ENCODE measurements around the gene DNM1. TPM values are rescaled to one million over a fixed set of nuclear protein-coding genes. Genes with fewer than 3 reads are reported as not detected.
A peak's percentile ranks its signal among the peaks of the same experiment; 100 is the strongest.

DNM1 gene
- total and polyA plus RNA-seq, 4 donors = 0.29 to 5.9 (median 1.1) TPM

- 87% methylated on average over 1 of the region's 1 CpG for WGBS
- no peak overlapping the region for H3K27ac ChIP-seq (ENCODE audit: low read depth in 1 of 2, low read length in 2 of 2)
- DNase-seq (ENCODE audit: low spot score) = no peak
- no peak overlapping the region for H3K9ac ChIP-seq (ENCODE audit: low read depth in 1 of 2, low read length in 2 of 2)
- H3K36me3 ChIP-seq (ENCODE audit: control insufficient read depth in 4 of 4, insufficient read depth in 3 of 4, low read depth in 1 of 4, low read length in 3 of 4) = peaks cover 3 to 19% (median 5%) of the 10 kb centered on the region in 4 donors
- no peak overlapping the region for H3K4me3 ChIP-seq (ENCODE audit: low read depth in 1 of 3, low read length in 3 of 3)
- TF ChIP-seq HNF4A (conservative IDR thresholded peaks at IDR 0.05) (no peak), HNF4G (IDR thresholded peaks at IDR 0.05) (no peak), SP1 (IDR thresholded peaks at IDR 0.05) (no peak), FOXA2 (IDR thresholded peaks at IDR 0.05) (no peak), RAD21 (IDR thresholded peaks at IDR 0.05) (no peak), TAF1 (conservative IDR thresholded peaks at IDR 0.05) (no peak)
- TF ChIP-seq, protein P1, sequence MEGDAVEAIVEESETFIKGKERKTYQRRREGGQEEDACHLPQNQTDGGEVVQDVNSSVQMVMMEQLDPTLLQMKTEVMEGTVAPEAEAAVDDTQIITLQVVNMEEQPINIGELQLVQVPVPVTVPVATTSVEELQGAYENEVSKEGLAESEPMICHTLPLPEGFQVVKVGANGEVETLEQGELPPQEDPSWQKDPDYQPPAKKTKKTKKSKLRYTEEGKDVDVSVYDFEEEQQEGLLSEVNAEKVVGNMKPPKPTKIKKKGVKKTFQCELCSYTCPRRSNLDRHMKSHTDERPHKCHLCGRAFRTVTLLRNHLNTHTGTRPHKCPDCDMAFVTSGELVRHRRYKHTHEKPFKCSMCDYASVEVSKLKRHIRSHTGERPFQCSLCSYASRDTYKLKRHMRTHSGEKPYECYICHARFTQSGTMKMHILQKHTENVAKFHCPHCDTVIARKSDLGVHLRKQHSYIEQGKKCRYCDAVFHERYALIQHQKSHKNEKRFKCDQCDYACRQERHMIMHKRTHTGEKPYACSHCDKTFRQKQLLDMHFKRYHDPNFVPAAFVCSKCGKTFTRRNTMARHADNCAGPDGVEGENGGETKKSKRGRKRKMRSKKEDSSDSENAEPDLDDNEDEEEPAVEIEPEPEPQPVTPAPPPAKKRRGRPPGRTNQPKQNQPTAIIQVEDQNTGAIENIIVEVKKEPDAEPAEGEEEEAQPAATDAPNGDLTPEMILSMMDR (IDR thresholded peaks at IDR 0.05; ENCODE audit: low read depth, low read length, missing input control) = no peak
- TF ChIP-seq, protein P2, sequence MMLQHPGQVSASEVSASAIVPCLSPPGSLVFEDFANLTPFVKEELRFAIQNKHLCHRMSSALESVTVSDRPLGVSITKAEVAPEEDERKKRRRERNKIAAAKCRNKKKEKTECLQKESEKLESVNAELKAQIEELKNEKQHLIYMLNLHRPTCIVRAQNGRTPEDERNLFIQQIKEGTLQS (IDR thresholded peaks at IDR 0.05) = no peak
- no peaks in the 10 kb centered on the region for H3K27me3 ChIP-seq (ENCODE audit: control insufficient read depth in 4 of 4, insufficient read depth in 4 of 4, low read length in 3 of 4)
- no peaks in the 10 kb centered on the region for H3K9me3 ChIP-seq (ENCODE audit: control insufficient read depth in 4 of 4, low read length in 3 of 4)
- H3K4me1 ChIP-seq (ENCODE audit: control insufficient read depth in 4 of 4, insufficient read depth in 4 of 4, low read length in 3 of 4) = peaks cover 8 to 20% (median 15%) of the 10 kb centered on the region in 4 donors
Observed at GRCh38 chr9:128188209-128188608, 15.0 kb upstream of the DNM1 start.

- TF ChIP-seq RXRA (IDR thresholded peaks at IDR 0.05) (no peak), SP1 (IDR thresholded peaks at IDR 0.05) (no peak), EGR1 (IDR thresholded peaks at IDR 0.05; ENCODE audit: low read depth in 2 of 2) (no peak), NR2F2 (IDR thresholded peaks at IDR 0.05) (no peak), HNF4A (conservative IDR thresholded peaks at IDR 0.05) (no peak), TAF1 (conservative IDR thresholded peaks at IDR 0.05) (no peak), YY1 (IDR thresholded peaks at IDR 0.05) (no peak), FOXA2 (IDR thresholded peaks at IDR 0.05) (no peak), FOXA1 (IDR thresholded peaks at IDR 0.05) (no peak)
- H3K27me3 ChIP-seq (ENCODE audit: control insufficient read depth in 4 of 4, insufficient read depth in 4 of 4, low read length in 3 of 4) = no peaks in the 10 kb centered on the region
- no peaks in the 10 kb centered on the region for H3K9me3 ChIP-seq (ENCODE audit: control insufficient read depth in 4 of 4, low read length in 3 of 4)
- H3K36me3 ChIP-seq (ENCODE audit: control insufficient read depth in 4 of 4, insufficient read depth in 3 of 4, low read depth in 1 of 4, low read length in 3 of 4) = peaks cover 2 to 12% (median 3%) of the 10 kb centered on the region in 4 donors
- no peak overlapping the region for H3K4me3 ChIP-seq (ENCODE audit: low read depth in 1 of 3, low read length in 3 of 3)
- DNase-seq (ENCODE audit: low spot score) = no peak
- 94% methylated on average over 2 of the region's 2 CpGs for WGBS
- no peak overlapping the region for H3K9ac ChIP-seq (ENCODE audit: low read depth in 1 of 2, low read length in 2 of 2)
- no peak overlapping the region for H3K27ac ChIP-seq (ENCODE audit: low read depth in 1 of 2, low read length in 2 of 2)
- peaks cover 8 to 23% (median 16%) of the 10 kb centered on the region in 4 donors for H3K4me1 ChIP-seq (ENCODE audit: control insufficient read depth in 4 of 4, insufficient read depth in 4 of 4, low read length in 3 of 4)
Observed at GRCh38 chr9:128190013-128190412, 13.2 kb upstream of the DNM1 start.

DNA sequence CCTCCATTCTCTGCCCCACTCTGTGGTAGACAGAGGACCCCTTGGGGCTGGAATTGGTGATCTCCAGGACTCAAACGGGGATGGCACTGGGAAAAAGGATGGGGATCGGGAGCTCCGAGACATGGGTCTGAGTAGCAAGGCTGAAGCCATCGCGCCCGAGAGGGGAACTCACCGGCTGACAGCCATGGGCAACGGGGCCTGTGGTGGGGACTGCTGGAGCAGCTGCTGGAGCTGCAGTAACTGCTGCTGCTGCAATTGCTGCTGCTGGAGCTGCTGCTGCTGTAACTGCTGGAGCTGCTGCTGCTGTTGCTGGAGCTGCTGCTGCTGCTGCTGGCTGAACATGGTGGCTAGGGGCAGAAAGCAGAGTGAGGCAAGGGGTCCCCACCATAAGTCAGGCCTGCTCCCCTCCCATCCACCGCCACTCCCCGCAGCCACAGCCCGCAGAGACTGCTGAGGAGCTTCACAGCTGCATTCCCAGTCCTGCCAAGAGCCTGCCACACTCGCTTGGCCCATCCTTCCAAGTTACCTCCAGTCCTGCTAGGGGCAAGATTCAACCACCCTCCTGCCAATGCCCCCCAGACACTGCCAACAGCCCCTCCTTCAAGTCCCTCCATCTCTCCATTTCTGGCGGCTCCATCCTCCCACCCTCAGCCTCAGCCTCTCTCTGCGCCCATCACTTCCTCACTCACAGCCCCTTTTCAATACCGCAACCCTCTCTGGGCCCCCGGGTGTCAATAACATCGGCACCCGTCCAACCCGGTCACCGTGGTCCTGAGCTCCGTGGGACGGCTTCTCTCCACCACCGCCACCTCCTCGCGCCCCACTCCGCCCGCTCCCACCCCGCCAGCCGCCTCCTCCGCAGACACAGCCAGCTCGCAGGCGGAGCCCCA lies 12.4 kb upstream of the DNM1 start:
- peaks cover 8 to 23% (median 16%) of the 10 kb centered on the region in 4 donors for H3K4me1 ChIP-seq (ENCODE audit: control insufficient read depth in 4 of 4, insufficient read depth in 4 of 4, low read length in 3 of 4)
- H3K36me3 ChIP-seq (ENCODE audit: control insufficient read depth in 4 of 4, insufficient read depth in 3 of 4, low read depth in 1 of 4, low read length in 3 of 4) = peaks cover 0 to 9% (median 3%) of the 10 kb centered on the region in 4 donors
- H3K27ac ChIP-seq (ENCODE audit: low read depth in 1 of 2, low read length in 2 of 2) = peak overlapping the region; percentile 80 to 82
- WGBS = 23% methylated on average over 32 of the region's 32 CpGs
- no peaks in the 10 kb centered on the region for H3K9me3 ChIP-seq (ENCODE audit: control insufficient read depth in 4 of 4, low read length in 3 of 4)
- peak overlapping the region; percentile 74 to 87 (median 86) for H3K4me3 ChIP-seq (ENCODE audit: low read depth in 1 of 3, low read length in 3 of 3)
- no peak for TF ChIP-seq RAD21 (IDR thresholded peaks at IDR 0.05)
- H3K9ac ChIP-seq (ENCODE audit: low read depth in 1 of 2, low read length in 2 of 2) = peak overlapping the region; percentile 7 to 80
- no peak for DNase-seq (ENCODE audit: low spot score)
- H3K27me3 ChIP-seq (ENCODE audit: control insufficient read depth in 4 of 4, insufficient read depth in 4 of 4, low read length in 3 of 4) = no peaks in the 10 kb centered on the region

Data from liver (tissue), 9 donors.